Spleen (tissue), 7 donors: ENCODE measurements around the gene RAB4A.

Experiments
- POLR2A ChIP-seq, 3 donors: fragments of 450-650 bp; IDR thresholded peaks; one replicate each; pipeline ENCODE4 v1.5.1; 2017; ENCODE audit warnings: antibody characterized with exemption in 3 of 3, mild to moderate bottlenecking in 1 of 3
- TF ChIP-seq, protein P1 (sequence below), 11 experiments: fragments of 200-600 bp in 7 of 11; fragments of 450-650 bp in 4 of 11; sonication (generic) in 4 of 11; IDR thresholded peaks in 8 of 11; conservative IDR thresholded peaks in 3 of 11; 1 replicate in 7 of 11; 2 replicates in 4 of 11; pipeline versions ENCODE4 v1.4.0 to v1.8.0; 2016 to 2021; ENCODE audit warnings: antibody characterized with exemption in 11 of 11, inconsistent platforms in 4 of 11, mild to moderate bottlenecking in 1 of 11
- donor health status: DM: no; HTN: no; CAD: no; lungs with moderate emphysema.
- donor health status: DM: no; HTN: no; CAD: no.
- donor health status: DM: no; HTN: no; CAD: no.

GRCh38 chr1:229241390-229241789 is 29.5 kb upstream of the RAB4A start:
- TF ChIP-seq, protein P1, sequence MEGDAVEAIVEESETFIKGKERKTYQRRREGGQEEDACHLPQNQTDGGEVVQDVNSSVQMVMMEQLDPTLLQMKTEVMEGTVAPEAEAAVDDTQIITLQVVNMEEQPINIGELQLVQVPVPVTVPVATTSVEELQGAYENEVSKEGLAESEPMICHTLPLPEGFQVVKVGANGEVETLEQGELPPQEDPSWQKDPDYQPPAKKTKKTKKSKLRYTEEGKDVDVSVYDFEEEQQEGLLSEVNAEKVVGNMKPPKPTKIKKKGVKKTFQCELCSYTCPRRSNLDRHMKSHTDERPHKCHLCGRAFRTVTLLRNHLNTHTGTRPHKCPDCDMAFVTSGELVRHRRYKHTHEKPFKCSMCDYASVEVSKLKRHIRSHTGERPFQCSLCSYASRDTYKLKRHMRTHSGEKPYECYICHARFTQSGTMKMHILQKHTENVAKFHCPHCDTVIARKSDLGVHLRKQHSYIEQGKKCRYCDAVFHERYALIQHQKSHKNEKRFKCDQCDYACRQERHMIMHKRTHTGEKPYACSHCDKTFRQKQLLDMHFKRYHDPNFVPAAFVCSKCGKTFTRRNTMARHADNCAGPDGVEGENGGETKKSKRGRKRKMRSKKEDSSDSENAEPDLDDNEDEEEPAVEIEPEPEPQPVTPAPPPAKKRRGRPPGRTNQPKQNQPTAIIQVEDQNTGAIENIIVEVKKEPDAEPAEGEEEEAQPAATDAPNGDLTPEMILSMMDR (IDR thresholded peaks at IDR 0.05 in 8 of 11, conservative IDR thresholded peaks at IDR 0.05 in 3 of 11), result no peak
- no peak for TF ChIP-seq POLR2A (IDR thresholded peaks at IDR 0.05)
